K562 (cell line): ENCODE data around the gene ACOT7. TPM values are rescaled to one million over a fixed set of nuclear protein-coding genes. Genes with fewer than 3 reads are reported as not detected.

Source experiments
- ATAC-seq: fragments of 200-7000 bp; cut with Tn5 transposase; 3 replicates; pipeline ENCODE4 v1.9.1; 2020; ENCODE audit warnings: moderate library complexity
- BruUV-seq: library from RNA; stranded (reverse); fragments of 400-500 nt; replicated peaks from 2 replicates; lab custom pipeline; 2021; lab: Mats Ljungman, UMichigan
- CTCF ChIA-PET: fragments of 300-600 bp; formaldehyde crosslinking; extraction: SDS; loops from one replicate; lab custom pipeline; 2021; ENCODE audit warnings: low intra/inter-chr PET ratio; lab: Yijun Ruan, JAX
- POLR2A ChIA-PET: fragments of 300-600, 350-650 bp; sonication (Branson Sonifier 250); formaldehyde crosslinking; extraction: SDS; loops from one replicate; lab custom pipeline; 2021; ENCODE audit warnings: antibody characterized with exemption, inconsistent platforms; lab: Yijun Ruan, JAX
- DNase-seq, 4 experiments: peaks; one replicate each; pipeline versions ENCODE4 v3.0.0 to v3.0.0-alpha.2; 2011 to 2018; ENCODE audit warnings: low spot score in 3 of 4, mixed read lengths in 3 of 4; ENCODE audit errors: extremely low read depth in 1 of 4
- FAIRE-seq: peaks from 2 replicates; lab custom pipeline; 2011; peaks lifted over from hg19 to GRCh38; lab: Jason Lieb, UNC
- H2AFZ ChIP-seq: 2 replicates; pipeline ENCODE4 v1.6.0; 2011; ENCODE audit warnings: low read depth, low read length, control low read depth, inconsistent platforms
- H3K27ac ChIP-seq: fragments of 200-600 bp; 3 replicates; pipeline ENCODE4 v1.8.0; 2011; ENCODE audit warnings: low read depth, mild to moderate bottlenecking, control low read depth, inconsistent platforms, low read length, moderate library complexity, mixed read lengths; ENCODE audit errors: extremely low read depth
- H3K27me3 ChIP-seq, 2 experiments: fragments of 300-600 bp in 1 of 2; 2 replicates in 1 of 2; 3 replicates in 1 of 2; pipeline versions ENCODE4 v1.6.0 to v1.8.0; 2011; ENCODE audit warnings: inconsistent platforms in 2 of 2, low read length in 2 of 2, mild to moderate bottlenecking in 1 of 2, mixed read lengths in 1 of 2, moderate library complexity in 1 of 2; ENCODE audit not compliant: control insufficient read depth in 2 of 2, insufficient read depth in 2 of 2
- H3K36me3 ChIP-seq: fragments of 300-600 bp; 3 replicates; pipeline ENCODE4 v1.8.0; 2011; ENCODE audit warnings: mild to moderate bottlenecking, low read length, inconsistent platforms; ENCODE audit not compliant: control insufficient read depth, insufficient read depth
- H3K4me1 ChIP-seq, 2 experiments: fragments of 200-600 bp in 1 of 2; replicated peaks in 1 of 2; 2 replicates in 1 of 2; 3 replicates in 1 of 2; pipeline versions ENCODE4 v1.5.1 to v1.8.0; 2011; ENCODE audit warnings: inconsistent platforms in 2 of 2, low read length in 2 of 2, mild to moderate bottlenecking in 1 of 2, mixed read lengths in 1 of 2, moderate library complexity in 1 of 2; ENCODE audit not compliant: control insufficient read depth in 2 of 2, insufficient read depth in 2 of 2
- H3K4me2 ChIP-seq: 2 replicates; pipeline ENCODE4 v1.6.1; 2011; ENCODE audit warnings: low read length, control low read depth, inconsistent platforms, mixed read lengths; ENCODE audit not compliant: insufficient read depth
- H3K4me3 ChIP-seq: fragments of 200-600 bp; sonication (generic), shearing (Covaris generic); 2 replicates; pipeline ENCODE4 v1.5.1; 2016; ENCODE audit warnings: control low read depth, inconsistent platforms
- H3K79me2 ChIP-seq: fragments of 200-600 bp; 3 replicates; pipeline ENCODE4 v1.8.0; 2011; ENCODE audit warnings: low read length, inconsistent platforms; ENCODE audit not compliant: control insufficient read depth, insufficient read depth
- H3K9ac ChIP-seq, 2 experiments: 2 replicates each; pipeline versions ENCODE4 v1.6.0 to v1.6.1; 2011; ENCODE audit warnings: low read depth in 2 of 2, low read length in 2 of 2, control low read depth in 1 of 2, inconsistent platforms in 1 of 2, mild to moderate bottlenecking in 1 of 2, mixed read lengths in 1 of 2; ENCODE audit not compliant: insufficient read depth in 1 of 2
- H3K9me1 ChIP-seq: one replicate; pipeline ENCODE4 v1.6.0; 2011; ENCODE audit warnings: inconsistent platforms, mild to moderate bottlenecking, low read length, moderate library complexity; ENCODE audit not compliant: control insufficient read depth, insufficient read depth
- H3K9me3 ChIP-seq: replicated peaks from 2 replicates; pipeline ENCODE4 v1.5.1; 2011; ENCODE audit warnings: low read depth, low read length, inconsistent platforms; ENCODE audit not compliant: control insufficient read depth, insufficient read depth
- H4K20me1 ChIP-seq: replicated peaks from 2 replicates; pipeline ENCODE4 v1.6.1; 2011; ENCODE audit warnings: low read length, inconsistent platforms, mixed read lengths; ENCODE audit not compliant: control insufficient read depth, insufficient read depth
- DPF2 ChIP-seq: fragments of 450-650 bp; IDR thresholded peaks from 2 replicates; pipeline ENCODE4 v1.6.1; 2016
- ERF ChIP-seq: fragments of 450-650 bp; formaldehyde crosslinking; IDR thresholded peaks from 2 replicates; pipeline ENCODE4 v1.4.0; 2020; ENCODE audit warnings: mild to moderate bottlenecking, mixed read lengths
- HLTF ChIP-seq: fragments of 450-650 bp; IDR thresholded peaks from 2 replicates; pipeline ENCODE4 v1.6.1; 2016
- MEIS2 ChIP-seq: fragments of 450-650 bp; IDR thresholded peaks from 2 replicates; pipeline ENCODE4 v1.6.1; 2014; ENCODE audit warnings: mild to moderate bottlenecking; ENCODE audit not compliant: partially characterized antibody
- THRAP3 ChIP-seq: fragments of 450-650 bp; IDR thresholded peaks from 2 replicates; pipeline ENCODE4 v1.6.1; 2016; ENCODE audit warnings: mild to moderate bottlenecking, inconsistent platforms, borderline replicate concordance
- ZBTB7A ChIP-seq: IDR thresholded peaks from 2 replicates; pipeline ENCODE4 v1.6.1; 2011; ENCODE audit warnings: low read depth, mild to moderate bottlenecking, low read length, moderate library complexity, borderline replicate concordance; ENCODE audit not compliant: control insufficient read depth
- ZNF644 ChIP-seq: fragments of 200-800 bp; sonication (Bioruptor generic); IDR thresholded peaks from 2 replicates; pipeline ENCODE4 v1.6.1; 2016; ENCODE audit warnings: low read depth, missing genetic modification characterization, missing compliant biosample characterization
- ZSCAN29 ChIP-seq: fragments of 450-650 bp; IDR thresholded peaks from 2 replicates; pipeline ENCODE4 v1.6.1; 2017
- WGBS: fragments of 100-300 bp; shearing (Covaris generic); methylation state at CpG from one replicate; pipeline ENCODE4 v1.1.6; 2016; ENCODE audit warnings: low coverage, mixed read lengths; ENCODE audit not compliant: insufficient coverage; ENCODE audit errors: missing lambda C conversion rate; 5-methylcytosine and 5-hydroxymethylcytosine counted together
- in situ Hi-C: fragments of 300-500 bp; cut with MboI; formaldehyde crosslinking; loops from 4 replicates; pipeline ENCODE4 v1.15.0; 2018; ENCODE audit warnings: inconsistent platforms, mixed read lengths
- intact Hi-C: fragments of 100-400 bp; cut with micrococcal nuclease; formaldehyde crosslinking; loops from 2 replicates; pipeline ENCODE4 v1.14.2; 2022
- polyA plus RNA-seq, 8 experiments: library from polyadenylated mRNA; depleted of rRNA in 4 of 8; stranded (reverse) in 5 of 8; unstranded in 3 of 8; fragments of >200 nt; fragmentation: Nextera tagmentation in 2 of 8; fragmentation: Illumina TruSeq in 1 of 8; extraction: Ambion mirVana in 2 of 8; extraction: Trizol in 1 of 8; gene quantifications; 2 replicates each; pipeline versions ENCODE4 v1.2.1 to v1.2.3, GENCODE V29; 2011 to 2014; ENCODE audit warnings: inconsistent platforms in 1 of 8, missing spikeins in 1 of 8
- total RNA-seq, 7 experiments: library from RNA; depleted of rRNA in 6 of 7; stranded (reverse); fragments of >200 nt in 6 of 7; fragmentation: Illumina TruSeq in 2 of 7; extraction: Trizol in 2 of 7; gene quantifications; 2 replicates each; pipeline versions ENCODE4 v1.2.1 to v1.2.3, GENCODE V29; 2011 to 2021; ENCODE audit warnings: low replicate concordance in 1 of 7
- TF ChIP-seq, protein P1 (sequence below), 2 experiments: fragments of 450-650 bp; formaldehyde crosslinking in 1 of 2; IDR thresholded peaks; 2 replicates each; pipeline versions ENCODE4 v1.4.0 to v1.6.1; 2014 to 2020; ENCODE audit warnings: mild to moderate bottlenecking in 2 of 2, borderline replicate concordance in 1 of 2, low read depth in 1 of 2
- TF ChIP-seq, protein P2 (sequence below): sonication (generic); formaldehyde crosslinking; IDR thresholded peaks from 2 replicates; pipeline ENCODE4 v1.8.0; 2022; ENCODE audit warnings: missing genetic modification reagents, mild to moderate bottlenecking, moderate library complexity, borderline replicate concordance

The ACOT7 gene
- total and polyA plus RNA-seq, 9 of the 15 experiments (the other 6 are each of a cell fraction or from before 2014, with no cell fraction given): 7.0 to 92.6 (median 37.2) TPM

DNA sequence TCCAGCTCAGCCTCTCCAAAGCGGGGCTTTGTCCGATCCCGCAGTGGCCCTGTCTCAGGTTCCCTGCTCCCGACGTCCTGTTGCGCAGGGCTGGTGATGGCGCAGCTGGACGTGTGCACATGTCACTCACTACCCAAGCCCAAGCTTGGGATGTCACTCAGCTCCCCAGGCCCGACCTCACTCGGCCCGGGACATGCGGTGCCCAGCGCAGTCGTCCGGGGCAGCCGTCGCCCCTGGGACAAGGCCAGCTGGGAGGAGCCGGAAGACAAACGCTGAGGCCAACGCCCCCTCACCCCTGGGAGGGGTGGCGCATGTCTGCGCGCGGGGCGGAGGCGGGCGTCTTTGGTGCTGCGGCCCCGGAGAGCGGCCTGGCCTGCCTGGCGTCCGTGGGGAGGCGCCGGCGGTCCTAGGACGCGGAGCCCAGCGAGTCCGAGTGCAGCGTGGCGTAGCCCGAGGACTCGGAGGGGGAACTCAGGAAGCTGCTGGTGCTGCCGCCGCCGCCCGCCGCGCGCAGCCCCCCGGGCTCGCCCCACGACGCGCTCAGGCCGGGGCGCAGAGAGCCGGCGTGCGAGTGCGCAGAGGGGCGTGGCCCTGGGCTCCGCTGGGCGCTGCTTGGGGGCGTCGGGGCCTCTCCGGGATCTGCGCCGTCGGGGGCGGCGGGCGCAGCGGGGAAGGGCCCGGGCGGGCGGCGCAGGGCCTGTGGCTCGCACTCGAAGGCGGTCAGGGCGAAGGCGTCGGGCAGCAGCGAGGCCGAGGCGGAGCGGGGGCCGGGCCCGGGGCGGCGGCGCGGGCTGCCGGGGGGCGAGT lies 144.4 kb downstream of the ACOT7 start:
- Histone ChIP-seq H3K79me2 (no peaks in the 10 kb centered on the region), H3K27me3 (peaks cover 17 to 61% of the 10 kb centered on the region in 2 experiments; a peak in 4 of 5 replicates), H3K9me3 (no peaks in the 10 kb centered on the region), H3K4me1 (peaks cover 5 to 63% of the 10 kb centered on the region in 2 experiments; a peak in 3 of 5 replicates), H4K20me1 (peaks cover 60% of the 10 kb centered on the region), H3K9ac (0 out of 4 replicates have a peak overlapping the region, but pooled peaks of 1 of the 2 experiments have one; percentile 28), H3K4me3 (no peak overlapping the region), H3K36me3 (no peaks in the 10 kb centered on the region), H3K9me1 (peaks cover 7% of the 10 kb centered on the region), H3K4me2 (no peak overlapping the region; the same call in 1 of the 2 replicates), H2AFZ (no peak overlapping the region), H3K27ac (no peak overlapping the region)
- CTCF ChIA-PET: interaction anchor here (1.0 to 6.6 kb wide), 4 partner anchors 31 to 156 kb away, joined by 4 to 131 read pairs (median 7); no protein-coding TSS in a partner anchor
- intact Hi-C loops (no loop called here), in situ Hi-C loops (loop anchor here (5.0 kb wide), 1 partner anchor 98 kb away; no protein-coding TSS in a partner anchor)
- 16% methylated on average over 70 of the region's 96 CpGs for WGBS
- ATAC-seq: 0 out of 3 replicates have a peak, but pooled peaks have one; percentile 2
- DNase-seq: peak; percentile 65 to 87 (median 78)
- BruUV-seq: no TSS peak
- no peak for FAIRE-seq
- POLR2A ChIA-PET: interaction anchor here (1.3 kb wide), 1 partner anchor 88 kb away, joined by 3 read pairs; no protein-coding TSS in a partner anchor
- peak; percentile 19 for TF ChIP-seq MEIS2
- no peak for TF ChIP-seq HLTF
- TF ChIP-seq DPF2: no peak
- TF ChIP-seq ZSCAN29: no peak
- no peak for TF ChIP-seq ZNF644 (tag)
- TF ChIP-seq, protein P1, sequence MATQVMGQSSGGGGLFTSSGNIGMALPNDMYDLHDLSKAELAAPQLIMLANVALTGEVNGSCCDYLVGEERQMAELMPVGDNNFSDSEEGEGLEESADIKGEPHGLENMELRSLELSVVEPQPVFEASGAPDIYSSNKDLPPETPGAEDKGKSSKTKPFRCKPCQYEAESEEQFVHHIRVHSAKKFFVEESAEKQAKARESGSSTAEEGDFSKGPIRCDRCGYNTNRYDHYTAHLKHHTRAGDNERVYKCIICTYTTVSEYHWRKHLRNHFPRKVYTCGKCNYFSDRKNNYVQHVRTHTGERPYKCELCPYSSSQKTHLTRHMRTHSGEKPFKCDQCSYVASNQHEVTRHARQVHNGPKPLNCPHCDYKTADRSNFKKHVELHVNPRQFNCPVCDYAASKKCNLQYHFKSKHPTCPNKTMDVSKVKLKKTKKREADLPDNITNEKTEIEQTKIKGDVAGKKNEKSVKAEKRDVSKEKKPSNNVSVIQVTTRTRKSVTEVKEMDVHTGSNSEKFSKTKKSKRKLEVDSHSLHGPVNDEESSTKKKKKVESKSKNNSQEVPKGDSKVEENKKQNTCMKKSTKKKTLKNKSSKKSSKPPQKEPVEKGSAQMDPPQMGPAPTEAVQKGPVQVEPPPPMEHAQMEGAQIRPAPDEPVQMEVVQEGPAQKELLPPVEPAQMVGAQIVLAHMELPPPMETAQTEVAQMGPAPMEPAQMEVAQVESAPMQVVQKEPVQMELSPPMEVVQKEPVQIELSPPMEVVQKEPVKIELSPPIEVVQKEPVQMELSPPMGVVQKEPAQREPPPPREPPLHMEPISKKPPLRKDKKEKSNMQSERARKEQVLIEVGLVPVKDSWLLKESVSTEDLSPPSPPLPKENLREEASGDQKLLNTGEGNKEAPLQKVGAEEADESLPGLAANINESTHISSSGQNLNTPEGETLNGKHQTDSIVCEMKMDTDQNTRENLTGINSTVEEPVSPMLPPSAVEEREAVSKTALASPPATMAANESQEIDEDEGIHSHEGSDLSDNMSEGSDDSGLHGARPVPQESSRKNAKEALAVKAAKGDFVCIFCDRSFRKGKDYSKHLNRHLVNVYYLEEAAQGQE (IDR thresholded peaks at IDR 0.05; ENCODE audit: borderline replicate concordance): peak; percentile 15; the same call in 1 of the 2 replicates
- TF ChIP-seq, protein P1 (CRISPR knock-in tag; IDR thresholded peaks at IDR 0.05; ENCODE audit: low read depth): no peak
- TF ChIP-seq THRAP3: no peak
- no peak for TF ChIP-seq ERF (CRISPR knock-in tag)
- TF ChIP-seq ZBTB7A: no peak
- TF ChIP-seq, protein P2, sequence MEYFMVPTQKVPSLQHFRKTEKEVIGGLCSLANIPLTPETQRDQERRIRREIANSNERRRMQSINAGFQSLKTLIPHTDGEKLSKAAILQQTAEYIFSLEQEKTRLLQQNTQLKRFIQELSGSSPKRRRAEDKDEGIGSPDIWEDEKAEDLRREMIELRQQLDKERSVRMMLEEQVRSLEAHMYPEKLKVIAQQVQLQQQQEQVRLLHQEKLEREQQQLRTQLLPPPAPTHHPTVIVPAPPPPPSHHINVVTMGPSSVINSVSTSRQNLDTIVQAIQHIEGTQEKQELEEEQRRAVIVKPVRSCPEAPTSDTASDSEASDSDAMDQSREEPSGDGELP (CRISPR knock-in tag): peak; percentile 38; the same call in 1 of the 2 replicates
